LNCAP (cell line): ENCODE measurements around the gene FAH.

Experiments
- CTCF ChIP-seq: fragments of 450-650 bp; IDR thresholded peaks from 2 replicates; pipeline ENCODE4 v1.5.1; 2017; ENCODE audit warnings: mild to moderate bottlenecking

FAH gene

GRCh38 chr15:80132382-80132781 is 20.4 kb upstream of the FAH start:
- no peak for TF ChIP-seq CTCF

DNA sequence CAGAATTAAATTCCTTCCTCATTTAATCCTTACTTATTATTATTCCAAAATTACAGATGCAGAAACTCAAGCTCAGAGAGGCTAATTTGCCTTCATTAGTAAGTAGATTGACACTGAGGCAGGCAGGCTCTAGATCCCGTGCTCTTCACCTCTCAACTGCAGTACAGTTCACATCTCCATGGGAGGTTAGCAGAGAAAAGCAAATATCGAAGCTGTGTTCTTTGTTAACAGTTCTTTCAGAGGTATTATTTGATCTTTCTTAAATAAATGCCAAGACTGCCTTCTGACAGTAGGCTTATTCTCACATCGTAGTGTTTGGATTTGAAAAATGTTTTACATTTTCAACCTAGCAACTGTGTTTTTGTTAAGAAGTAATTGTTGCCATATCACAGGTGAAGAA is 15.9 kb upstream of the FAH start:
- TF ChIP-seq CTCF = no peak

DNA sequence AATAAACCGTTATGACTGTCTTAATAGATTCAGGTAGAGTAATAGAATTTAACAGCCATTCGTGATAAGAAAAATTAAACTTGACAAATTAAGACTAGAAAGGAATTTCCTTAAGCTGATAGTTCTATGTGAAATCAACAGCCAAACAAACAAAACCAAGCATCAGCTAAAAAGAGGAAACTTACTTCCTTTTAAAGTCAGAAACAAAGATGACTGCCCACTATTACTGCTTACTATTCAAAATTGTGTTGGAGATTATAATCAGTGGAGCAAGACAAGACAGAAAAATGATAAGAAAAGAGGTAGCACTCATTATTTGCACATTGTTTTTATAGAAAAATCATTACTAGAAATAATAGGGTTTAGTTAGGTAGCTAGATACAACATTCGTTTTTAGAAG is 13.8 kb upstream of the FAH start:
- no peak for TF ChIP-seq CTCF

DNA sequence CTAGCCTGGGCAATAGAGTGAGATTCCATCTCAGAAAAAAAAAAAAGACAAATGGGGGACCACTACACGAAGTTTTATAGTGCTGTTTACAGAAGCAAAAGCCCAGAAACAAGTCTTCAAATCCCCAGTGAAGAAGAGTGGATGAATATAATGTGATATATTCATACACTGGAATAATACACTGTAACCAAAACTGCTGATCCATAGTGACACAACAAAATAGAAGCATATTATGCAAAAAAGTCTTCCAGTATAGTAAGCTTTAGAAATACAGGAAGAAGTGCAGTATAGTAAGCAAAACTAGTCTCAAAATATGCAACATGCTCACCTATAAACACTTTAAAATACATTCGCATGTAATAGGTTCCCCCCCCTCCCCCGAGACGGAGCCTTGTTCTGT is 11.9 kb upstream of the FAH start:
- TF ChIP-seq CTCF = no peak

DNA sequence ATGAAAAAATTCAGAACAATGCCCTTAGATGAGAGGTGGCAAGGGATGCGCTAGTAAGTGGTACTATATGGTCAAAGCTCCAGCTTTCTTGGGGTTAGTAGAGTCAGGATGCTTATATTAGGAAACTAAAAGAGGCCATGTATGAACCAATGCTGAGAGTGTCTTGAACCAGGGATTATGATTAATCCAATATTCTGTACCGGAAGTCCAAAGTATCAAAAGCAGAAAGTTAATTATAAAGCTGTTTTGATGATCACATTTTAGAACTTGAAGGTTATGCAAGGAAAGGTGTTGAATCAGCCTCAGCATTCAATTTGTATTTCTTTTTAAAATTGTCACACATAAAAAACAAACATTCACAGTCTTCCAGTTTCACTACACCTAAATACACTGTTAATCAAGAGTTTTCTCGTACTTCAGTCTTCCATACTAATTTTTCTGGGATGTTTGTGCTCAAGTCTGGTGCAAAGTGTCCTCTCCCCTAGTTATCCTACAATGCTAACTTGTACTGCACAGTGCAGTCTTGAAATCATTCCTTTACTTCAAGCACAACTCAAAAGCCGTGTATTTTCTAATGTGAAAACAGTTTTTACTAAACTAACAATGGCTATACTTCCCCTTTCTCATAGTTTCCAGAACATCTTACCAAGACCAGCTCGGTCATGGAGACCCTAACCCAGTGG is 10.7 kb upstream of the FAH start:
- TF ChIP-seq CTCF = no peak

DNA sequence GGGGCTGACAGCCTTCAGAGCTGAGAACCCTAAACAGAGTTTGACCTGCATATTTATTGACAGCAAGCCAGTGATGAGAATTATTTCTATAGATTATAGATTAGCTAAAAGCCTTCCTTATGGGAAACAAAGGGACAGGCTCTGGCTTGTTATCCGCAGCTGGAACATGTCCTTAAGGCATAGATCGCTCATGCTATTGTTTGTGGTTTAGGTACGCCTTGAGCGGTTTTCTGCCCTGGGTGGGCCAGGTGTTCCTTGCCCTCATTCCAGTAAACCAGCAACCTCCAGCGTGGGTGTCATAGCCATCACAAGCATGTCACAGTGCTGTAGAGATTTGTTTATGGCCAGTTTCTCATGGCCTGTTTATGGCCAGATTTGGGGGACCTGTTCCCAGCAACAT is 10.2 kb upstream of the FAH start:
- TF ChIP-seq CTCF = no peak

DNA sequence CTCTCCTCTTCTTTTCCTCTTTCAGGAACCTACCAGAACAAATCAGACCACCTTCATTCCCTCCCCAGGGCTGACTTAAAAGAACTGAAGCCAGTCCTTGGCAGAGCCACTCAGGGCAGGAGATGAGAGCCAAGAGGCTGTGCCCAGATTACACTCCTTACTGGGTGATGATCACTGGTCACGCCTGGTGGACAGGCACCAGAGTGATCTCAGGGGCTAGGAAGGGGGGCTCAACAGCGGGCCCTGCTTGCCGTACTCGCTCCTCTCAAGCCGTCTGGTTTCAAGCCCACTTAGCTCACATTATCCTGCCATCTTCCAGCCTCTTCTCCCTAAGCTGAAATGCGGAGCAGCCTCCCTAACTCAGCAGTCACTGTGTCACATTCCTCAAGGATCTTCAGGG is 1.7 kb upstream of the FAH start:
- no peak for TF ChIP-seq CTCF

DNA sequence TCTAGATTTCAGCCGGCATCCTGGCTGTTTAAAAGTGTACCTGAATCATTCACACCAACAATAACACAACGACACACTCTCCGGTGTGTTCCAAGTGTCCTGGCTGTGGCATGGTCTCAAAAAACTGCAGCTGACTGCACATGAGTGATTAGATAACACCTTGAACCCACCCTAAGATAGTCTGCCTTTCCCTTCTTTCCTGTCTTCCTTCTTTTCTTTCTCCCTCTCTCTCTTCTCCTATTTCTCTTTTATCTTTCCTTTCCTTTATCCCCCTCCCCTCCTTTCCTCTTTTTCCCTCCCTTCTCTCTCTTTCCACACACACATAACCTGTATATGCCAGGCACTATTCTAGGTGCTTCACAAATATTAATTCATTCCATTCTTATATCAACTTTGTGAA is 1.2 kb upstream of the FAH start:
- TF ChIP-seq CTCF = no peak
